HG02884 (cell line): Measurements from ENCODE around the gene APBB2.
"Not testable (repeated sequence)": the region's sequence is repeated elsewhere in the genome, so short reads cannot be mapped to it uniquely, and the experiment has no call there.

Source experiments
- ATAC-seq: cut with Tn5 transposase; IDR thresholded peaks from one replicate; pipeline ENCODE4 v1.9.1; 2021; ENCODE audit warnings: mild to moderate bottlenecking, moderate library complexity; ENCODE audit not compliant: unreplicated experiment

APBB2 gene

DNA sequence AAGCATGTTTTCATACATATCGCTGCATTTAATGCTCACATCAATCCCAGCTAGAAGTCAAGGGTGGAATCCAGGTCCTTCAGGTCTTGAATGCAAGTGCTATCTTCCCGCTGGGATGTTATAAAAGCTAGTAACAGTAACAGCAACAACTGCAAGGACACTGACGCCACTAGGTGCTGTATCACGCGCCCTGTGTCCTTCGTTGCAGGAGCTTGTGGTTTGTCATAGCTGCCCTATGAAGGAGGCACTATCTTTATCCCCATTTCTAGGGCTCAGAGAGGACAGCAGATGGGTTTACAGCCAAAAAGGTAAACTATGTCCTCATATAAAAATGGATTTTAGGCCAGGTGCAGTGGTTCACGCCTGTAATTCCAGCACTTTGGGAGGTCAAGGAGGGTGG is 261.7 kb downstream of the APBB2 start:
- no peak for ATAC-seq

- ATAC-seq, result no peak
Observed at GRCh38 chr4:40952217-40952616, 262.1 kb downstream of the APBB2 start.

GRCh38 chr4:40951026-40951425 is 263.3 kb downstream of the APBB2 start:
- no peak for ATAC-seq

DNA sequence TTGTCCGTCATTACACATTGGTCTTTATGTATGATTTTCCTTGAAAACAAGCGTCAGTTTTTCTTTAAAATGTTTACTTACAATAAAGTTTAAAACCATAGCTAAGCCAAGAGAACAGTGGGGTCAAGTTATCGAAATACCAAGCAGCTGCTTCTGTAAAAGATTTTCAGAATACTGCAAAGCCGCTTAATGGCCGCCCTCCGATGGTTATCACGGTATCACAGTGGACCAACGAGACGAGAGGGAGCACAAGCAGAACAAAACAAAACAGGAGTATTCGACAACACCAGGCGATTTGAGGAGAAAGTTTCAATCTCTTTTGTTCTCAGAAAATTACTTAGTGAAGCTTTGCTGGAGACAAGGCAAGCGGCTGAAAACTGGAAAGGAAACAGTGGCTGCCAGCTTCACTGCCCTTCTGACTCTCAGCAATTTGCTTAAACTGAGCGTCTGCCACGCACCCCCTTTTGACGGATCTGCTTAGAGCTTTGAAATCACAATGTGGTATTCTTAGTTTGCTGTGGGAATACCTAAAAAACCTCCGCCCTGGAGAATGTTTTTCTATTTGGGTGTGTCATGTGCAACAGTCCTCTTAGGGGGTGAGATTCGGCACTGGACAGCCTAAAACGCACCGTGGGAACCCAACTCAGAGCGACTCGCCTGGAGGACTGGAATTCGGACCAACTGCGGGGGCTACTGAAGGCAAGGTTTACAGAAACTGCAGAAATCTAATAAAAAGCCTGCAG is 264.8 kb downstream of the APBB2 start:
- no peak for ATAC-seq

GRCh38 chr4:40948014-40948413 is 266.3 kb downstream of the APBB2 start:
- no peak for ATAC-seq

- no peak for ATAC-seq
Observed at GRCh38 chr4:40946652-40947051, 267.7 kb downstream of the APBB2 start.

DNA sequence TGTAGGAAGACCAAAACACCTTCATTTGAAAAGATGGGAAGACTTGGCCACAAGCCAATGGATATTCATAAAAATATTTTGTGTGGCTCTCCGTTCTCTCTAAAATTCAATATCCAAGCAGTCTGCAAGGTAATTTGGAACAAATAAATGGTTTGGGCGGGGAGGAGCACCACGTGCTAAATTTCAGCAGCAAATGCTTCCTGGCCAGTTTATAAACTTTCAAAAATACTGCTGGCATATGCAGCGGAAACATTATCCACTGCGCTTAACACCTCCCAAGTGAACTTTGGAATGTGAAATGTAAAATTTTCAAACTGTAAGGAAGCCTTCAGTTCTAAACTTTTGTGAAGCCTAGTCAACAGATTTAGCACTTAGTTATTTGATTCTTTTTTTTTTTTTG is 273.6 kb downstream of the APBB2 start:
- no peak for ATAC-seq

- no peak for ATAC-seq
Observed at GRCh38 chr4:40940317-40940741, 274.0 kb downstream of the APBB2 start.

DNA sequence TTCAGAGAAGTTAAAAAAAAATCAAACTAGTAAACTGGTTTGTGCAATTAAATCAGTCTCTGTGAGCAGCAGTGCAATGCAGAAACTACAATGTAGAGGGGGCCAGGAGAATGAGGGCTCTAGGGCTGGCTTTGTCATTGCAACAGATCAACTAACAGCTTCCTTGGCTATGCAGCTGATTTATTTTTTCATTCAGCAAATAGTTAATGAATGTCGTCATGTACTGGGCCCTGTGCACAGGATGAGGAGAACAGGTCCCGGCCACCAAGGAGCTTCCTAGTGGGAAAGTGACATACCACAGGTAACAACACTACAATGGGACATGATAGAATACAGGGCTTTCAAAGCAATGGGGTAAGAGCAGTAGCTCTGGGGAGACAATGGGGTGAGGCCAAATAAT is 274.5 kb downstream of the APBB2 start:
- ATAC-seq, result no peak

- ATAC-seq, result no peak
Observed at GRCh38 chr4:40938337-40938736, 276.0 kb downstream of the APBB2 start.

GRCh38 chr4:40937140-40937725 is 277.1 kb downstream of the APBB2 start:
- no peak for ATAC-seq

GRCh38 chr4:40934676-40935075 is 279.7 kb downstream of the APBB2 start:
- no peak for ATAC-seq

GRCh38 chr4:40933272-40934053 is 280.9 kb downstream of the APBB2 start:
- no peak for ATAC-seq

GRCh38 chr4:40931841-40932240 is 282.5 kb downstream of the APBB2 start:
- ATAC-seq, result no peak

- no peak for ATAC-seq
Observed at GRCh38 chr4:40931238-40931637, 283.1 kb downstream of the APBB2 start.

DNA sequence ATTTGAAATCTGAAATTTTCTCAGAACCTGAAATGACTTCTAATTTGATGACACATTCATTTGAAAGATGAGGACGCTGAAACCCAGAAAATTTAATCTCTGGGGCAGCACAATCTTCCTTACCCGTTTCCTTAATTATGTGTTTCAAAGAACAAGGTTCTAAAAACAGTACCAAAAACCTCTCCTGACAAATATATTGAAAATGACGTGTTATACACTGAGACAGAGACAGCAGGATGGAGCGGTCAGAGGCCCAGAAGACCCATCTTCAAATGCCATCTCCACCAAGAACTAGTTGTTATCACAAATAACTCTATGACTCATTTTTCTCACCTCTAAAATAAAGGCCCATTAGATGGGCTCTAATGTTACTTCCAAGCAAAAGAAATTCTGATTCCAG is 287.3 kb downstream of the APBB2 start:
- ATAC-seq, result no peak

DNA sequence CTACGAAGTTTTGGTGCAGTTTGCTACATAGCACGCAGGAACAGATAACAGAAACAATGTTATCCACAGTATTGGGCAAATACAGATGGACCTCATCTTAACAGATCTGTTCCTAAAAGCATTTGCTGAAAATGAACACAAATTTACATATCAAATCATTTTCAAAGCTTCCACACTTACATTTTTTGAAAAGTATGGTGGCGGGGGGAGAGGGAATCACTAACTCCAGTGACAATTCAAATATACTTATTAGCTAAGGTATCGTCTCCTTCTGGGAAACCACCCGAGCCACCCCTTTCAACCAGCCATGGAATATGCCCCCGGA is 289.6 kb downstream of the APBB2 start:
- no peak for ATAC-seq

DNA sequence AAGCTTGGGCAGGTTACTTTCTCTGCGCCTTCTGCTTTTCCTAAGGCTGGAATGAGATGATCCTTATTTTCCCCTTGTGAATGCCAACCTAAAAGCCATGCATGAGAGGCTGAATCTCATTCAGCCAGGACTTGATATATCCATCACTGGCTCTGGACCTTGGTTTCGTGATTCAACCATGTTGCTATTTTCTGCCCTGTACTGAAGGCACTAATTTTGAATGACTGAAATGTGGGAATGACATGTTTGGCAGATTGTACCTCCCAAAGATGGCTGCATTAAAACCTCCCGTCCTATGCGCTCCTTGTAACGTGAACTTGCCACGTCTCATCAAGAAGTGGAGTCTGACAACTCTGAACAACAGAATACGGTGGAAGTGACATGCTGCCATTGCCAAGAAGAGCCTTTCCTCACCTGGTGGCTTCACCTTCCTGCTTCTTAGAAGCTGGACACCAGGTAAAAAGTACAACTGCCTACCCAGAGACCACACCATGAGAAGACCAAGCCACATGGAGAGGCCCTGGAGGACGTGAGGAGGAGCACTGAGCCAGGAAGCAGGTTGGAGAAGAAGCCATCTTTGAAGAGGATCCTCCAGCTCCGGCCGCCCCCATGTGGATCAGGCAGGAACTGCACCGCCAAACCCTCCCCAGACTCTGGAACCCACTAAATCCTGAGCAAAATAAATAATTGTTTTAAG is 290.1 kb downstream of the APBB2 start:
- peak; percentile 83 for ATAC-seq

DNA sequence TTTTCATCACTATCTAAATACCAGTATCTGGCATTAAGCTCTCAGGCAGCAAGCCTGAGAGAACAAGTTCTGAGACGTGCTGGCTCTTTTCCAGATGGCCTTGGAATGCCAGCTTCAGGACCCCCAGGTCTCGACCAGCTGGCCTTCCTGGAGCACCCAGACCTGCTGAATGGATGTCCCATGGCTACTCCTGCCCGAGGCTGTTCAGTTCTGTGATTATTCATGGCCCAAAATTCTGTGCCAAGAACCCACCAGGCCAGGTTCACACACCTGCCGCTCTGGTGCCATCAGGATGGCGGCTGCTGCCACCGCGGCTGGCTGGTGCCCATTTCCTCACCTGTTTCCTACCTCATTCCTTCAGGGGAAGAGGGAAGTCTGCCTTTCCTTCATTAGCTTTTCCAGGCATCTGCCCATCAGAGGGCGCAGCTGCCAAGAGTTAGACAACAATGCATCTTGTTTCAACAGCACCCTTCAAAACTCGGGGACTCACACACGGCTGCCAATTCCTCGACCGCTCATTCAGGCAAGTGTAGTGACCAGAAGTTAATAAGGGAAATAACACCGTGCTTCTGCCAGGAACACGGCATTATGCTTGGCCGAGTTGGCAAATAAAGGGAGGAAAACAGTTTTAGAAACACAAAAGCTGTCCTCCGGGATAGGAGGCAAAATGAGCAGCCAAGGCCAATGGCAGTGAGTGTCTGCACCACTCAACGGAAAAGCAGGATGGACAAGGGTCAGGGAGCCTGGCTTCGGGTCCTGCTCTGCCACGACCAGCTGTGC is 290.8 kb downstream of the APBB2 start:
- ATAC-seq, result no peak

GRCh38 chr4:40919976-40920375 is 294.4 kb downstream of the APBB2 start:
- ATAC-seq, result not testable (repeated sequence)

DNA sequence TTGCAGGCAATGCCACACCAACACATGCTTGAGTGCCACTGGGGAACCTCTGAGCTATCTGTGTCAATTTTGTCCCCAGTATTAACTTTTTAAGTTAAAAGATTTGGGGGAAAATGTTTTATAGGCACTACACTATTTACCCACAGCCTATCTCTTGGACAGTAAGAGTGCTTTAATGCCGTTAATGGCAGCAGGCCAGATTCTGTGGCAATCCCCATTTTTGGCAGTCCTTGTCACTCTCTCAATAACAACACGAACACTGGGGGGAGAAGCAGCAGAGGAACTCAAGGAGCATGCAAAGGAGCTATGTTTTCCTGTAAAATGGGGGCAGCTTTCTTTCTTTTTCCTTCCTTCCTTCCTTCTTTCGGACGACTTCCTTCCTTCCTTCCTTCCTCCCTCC is 296.0 kb downstream of the APBB2 start:
- ATAC-seq, result no peak
